AG09319 (cell line): Measurements from ENCODE around the gene KIAA0319L.

ENCODE experiments used
- DNase-seq: peaks from one replicate; pipeline ENCODE4 v3.0.0-alpha.2; 2010; ENCODE audit warnings: low read depth; ENCODE audit errors: extremely low read depth
- TF ChIP-seq, protein P1 (sequence below): IDR thresholded peaks from 2 replicates; pipeline ENCODE4 v1.5.1; 2011; ENCODE audit warnings: low read depth, mild to moderate bottlenecking, inconsistent platforms, low read length, moderate library complexity

The KIAA0319L gene

DNA sequence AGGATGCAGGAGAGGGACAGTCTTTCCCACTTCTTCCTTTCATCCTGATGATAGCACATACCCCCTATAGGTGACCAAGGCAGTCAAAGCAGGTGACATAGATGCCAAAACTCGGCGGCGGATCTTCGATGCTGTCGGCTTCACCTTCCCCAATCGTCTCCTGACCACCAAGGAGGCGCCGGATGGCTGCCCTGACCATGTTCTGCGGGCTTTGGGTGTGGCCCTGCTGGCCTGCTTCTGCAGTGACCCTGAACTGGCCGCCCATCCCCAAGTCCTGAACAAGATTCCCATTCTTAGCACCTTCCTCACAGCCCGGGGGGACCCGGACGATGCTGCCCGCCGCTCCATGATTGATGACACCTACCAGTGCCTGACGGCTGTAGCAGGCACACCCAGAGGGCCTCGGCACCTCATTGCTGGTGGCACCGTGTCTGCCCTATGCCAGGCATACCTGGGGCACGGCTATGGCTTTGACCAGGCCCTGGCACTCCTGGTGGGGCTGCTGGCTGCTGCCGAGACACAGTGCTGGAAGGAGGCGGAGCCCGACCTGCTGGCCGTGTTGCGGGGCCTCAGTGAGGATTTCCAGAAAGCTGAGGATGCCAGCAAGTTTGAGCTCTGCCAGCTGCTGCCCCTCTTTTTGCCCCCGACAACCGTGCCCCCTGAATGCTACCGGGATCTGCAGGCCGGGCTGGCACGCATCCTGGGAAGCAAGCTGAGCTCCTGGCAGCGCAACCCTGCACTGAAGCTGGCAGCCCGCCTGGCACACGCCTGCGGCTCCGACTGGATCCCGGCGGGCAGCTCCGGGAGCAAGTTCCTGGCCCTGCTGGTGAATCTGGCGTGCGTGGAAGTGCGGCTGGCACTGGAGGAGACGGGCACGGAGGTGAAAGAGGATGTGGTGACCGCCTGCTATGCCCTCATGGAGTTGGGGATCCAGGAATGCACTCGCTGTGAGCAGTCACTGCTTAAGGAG lies 3.3 kb upstream of the KIAA0319L start:
- no peak for DNase-seq
- TF ChIP-seq, protein P1, sequence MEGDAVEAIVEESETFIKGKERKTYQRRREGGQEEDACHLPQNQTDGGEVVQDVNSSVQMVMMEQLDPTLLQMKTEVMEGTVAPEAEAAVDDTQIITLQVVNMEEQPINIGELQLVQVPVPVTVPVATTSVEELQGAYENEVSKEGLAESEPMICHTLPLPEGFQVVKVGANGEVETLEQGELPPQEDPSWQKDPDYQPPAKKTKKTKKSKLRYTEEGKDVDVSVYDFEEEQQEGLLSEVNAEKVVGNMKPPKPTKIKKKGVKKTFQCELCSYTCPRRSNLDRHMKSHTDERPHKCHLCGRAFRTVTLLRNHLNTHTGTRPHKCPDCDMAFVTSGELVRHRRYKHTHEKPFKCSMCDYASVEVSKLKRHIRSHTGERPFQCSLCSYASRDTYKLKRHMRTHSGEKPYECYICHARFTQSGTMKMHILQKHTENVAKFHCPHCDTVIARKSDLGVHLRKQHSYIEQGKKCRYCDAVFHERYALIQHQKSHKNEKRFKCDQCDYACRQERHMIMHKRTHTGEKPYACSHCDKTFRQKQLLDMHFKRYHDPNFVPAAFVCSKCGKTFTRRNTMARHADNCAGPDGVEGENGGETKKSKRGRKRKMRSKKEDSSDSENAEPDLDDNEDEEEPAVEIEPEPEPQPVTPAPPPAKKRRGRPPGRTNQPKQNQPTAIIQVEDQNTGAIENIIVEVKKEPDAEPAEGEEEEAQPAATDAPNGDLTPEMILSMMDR, result no peak

DNA sequence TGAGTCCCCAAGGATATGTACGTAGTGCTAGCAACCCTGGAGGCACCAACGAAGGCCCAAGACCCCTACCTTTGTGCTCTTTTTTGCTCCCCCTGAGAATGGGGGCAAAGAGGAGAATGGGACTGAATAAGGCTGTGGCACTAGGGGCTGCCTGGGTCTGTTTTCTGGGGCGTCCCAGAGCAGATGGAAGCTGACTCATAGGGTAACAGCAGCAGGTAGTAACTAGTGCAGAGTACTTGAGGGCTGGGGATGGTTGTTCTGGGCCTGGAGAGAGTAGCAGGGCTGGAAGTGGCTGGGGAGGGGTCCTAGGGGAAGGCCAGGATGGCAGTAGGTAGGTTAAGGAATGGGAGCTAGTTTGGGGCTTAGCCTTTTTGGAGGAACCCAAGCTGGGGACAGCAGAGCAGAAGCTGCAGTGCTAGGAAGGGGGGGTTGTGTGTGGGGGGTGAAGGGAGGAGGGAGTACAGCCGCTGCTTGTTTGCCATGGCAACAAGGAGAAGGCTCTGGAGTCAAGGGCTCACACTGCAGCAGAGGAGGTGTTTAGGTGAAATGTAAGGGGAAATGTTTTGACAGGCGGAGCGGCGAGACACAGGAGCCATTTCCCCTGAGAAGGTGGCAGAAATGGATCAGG lies 2.2 kb upstream of the KIAA0319L start:
- no peak for DNase-seq
- TF ChIP-seq, protein P1, result no peak

DNA sequence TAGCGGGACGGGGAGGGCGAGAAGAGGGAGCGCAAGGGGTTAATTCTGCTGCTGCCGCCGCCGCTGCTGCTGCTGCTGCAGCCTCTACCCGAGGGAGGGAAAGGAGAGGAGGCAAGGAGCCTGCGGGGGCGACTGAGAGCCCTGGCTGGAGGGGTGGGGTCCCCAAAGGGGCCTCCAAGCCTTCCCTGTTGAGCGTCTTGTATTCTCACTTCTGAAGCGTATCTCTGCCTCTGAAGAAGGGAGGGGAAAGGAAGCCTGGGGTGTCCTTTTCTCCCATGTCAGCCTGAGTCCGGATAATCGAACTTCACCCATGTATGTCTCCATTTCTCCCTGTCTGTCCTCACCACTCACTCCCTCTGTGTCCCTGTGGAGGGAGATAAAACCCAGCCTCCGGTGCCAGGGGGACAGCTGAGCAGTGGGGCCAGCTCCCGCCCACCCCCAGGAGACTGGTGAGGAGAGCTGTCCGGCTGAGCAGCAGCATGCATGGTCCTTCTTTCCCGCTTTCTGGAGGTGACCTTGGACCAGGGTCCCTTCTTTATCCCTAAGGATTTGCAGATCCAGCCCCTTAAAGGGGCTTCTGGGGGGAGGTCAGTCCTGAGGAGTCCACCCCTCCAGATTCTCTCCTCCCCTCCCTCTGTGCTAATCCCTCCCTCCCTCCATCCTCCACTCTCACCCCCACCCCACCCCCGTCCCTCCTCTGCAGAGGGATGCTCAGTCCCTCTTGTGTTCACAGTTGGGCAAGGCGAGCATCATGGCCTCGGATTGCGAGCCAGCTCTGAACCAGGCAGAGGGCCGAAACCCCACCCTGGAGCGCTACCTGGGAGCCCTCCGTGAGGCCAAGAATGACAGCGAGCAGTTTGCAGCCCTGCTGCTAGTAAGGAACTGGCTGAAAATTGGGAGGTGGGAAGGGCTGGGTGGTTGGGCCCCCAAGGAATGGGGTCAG lies 1.4 kb upstream of the KIAA0319L start:
- no peak for DNase-seq
- TF ChIP-seq, protein P1, result peak; percentile 3

DNA sequence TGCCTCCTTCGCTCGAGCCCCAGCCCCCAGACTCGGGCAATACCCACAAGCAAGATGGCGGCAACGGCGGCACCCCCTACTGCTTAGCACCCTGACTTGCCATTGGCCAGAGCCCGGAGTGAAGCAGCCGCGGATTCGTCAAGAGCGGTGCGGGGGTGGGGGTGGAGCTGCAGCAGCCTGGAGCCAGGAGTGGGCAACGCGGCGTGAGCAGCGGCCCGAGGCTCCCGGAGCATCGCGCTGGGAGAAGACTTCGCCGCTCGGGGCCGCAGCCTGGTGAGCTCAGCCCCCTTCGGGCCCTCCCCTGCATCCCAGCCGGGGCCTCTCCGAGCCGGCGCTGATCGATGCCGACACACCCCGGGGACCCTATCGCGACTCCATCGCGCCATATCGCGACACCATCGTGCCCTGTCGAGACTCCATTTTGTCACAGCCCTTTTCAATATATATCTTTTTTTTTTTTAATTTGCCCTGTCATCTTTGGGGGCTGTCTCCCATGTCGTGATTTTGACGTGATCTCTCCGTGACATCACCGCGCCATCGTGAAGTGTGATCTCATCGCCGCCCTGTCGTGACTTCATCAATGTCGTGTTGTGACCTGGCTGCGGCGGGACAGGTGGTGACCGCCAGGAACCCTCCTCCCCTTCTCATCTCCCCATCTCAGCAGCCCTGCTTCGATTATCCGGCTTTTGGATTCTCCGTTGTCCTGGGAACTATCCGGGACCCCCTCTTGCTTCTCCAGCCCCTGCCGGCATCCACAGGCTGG lies 589 bp upstream of the KIAA0319L start, which contains the start of gene NCDN:
Gene NCDN, plus strand, starts transcription at position 189 of the 763 bp plus-strand sequence. Its CDS starts 392 bp downstream, at position 581.
- TF ChIP-seq, protein P1, result no peak
- peak; percentile 91 for DNase-seq

DNA sequence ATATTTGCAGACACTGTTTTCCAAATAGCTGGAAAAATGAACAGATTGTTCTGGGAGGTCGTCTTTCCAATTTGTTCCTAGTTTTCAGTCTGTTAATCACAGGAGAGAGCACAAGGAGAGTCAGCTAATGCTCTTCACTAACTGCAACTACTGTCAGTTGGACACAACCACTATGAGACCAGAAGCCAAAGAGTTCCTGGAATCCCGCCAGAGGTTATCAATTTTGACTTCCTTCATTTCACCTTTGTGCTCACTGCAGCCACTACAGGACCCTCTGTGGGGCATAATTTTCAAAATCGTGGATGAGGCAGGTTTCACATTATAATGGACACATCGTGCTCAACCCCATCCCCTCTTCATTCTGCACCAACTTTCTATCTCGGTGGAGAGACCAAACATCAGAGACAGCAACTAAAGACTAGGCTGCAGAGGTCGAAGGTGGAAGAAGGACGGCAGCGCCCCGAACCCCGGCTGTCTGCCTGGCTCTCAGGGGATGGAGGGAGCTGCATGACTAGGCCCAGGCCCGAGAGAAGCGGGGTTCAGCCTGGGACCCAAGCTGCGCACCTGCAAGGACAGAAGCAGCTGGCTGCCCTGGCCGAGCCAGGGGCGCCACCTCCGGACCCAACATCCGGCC lies 602 bp downstream of the KIAA0319L start:
- no peak for DNase-seq
- TF ChIP-seq, protein P1, result no peak
